ENCODE data around the gene C11orf97. TPM values are rescaled to one million over a fixed set of nuclear protein-coding genes. Genes with fewer than 3 reads are reported as not detected.
A peak's percentile ranks its signal among the peaks of the same experiment; 100 is the strongest.
"Not testable (repeated sequence)": the region's sequence is repeated elsewhere in the genome, so short reads cannot be mapped to it uniquely, and the experiment has no call there.

The C11orf97 gene
- total and polyA plus RNA-seq, 10 donors = 0.11 TPM; not detected in 9

GRCh38 chr11:94549146-94549545, 36.9 kb downstream of the C11orf97 start:
- intact Hi-C loops (cut with DNase I; ENCODE audit: low total_unique reads) = no loop called here
- no peaks in the 10 kb centered on the region for H3K9me3 ChIP-seq
- DNase-seq = no peak
- TF ChIP-seq, protein P1, sequence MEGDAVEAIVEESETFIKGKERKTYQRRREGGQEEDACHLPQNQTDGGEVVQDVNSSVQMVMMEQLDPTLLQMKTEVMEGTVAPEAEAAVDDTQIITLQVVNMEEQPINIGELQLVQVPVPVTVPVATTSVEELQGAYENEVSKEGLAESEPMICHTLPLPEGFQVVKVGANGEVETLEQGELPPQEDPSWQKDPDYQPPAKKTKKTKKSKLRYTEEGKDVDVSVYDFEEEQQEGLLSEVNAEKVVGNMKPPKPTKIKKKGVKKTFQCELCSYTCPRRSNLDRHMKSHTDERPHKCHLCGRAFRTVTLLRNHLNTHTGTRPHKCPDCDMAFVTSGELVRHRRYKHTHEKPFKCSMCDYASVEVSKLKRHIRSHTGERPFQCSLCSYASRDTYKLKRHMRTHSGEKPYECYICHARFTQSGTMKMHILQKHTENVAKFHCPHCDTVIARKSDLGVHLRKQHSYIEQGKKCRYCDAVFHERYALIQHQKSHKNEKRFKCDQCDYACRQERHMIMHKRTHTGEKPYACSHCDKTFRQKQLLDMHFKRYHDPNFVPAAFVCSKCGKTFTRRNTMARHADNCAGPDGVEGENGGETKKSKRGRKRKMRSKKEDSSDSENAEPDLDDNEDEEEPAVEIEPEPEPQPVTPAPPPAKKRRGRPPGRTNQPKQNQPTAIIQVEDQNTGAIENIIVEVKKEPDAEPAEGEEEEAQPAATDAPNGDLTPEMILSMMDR (IDR thresholded peaks at IDR 0.05 in 8 of 11, conservative IDR thresholded peaks at IDR 0.05 in 3 of 11) = no peak
- TF ChIP-seq POLR2A (IDR thresholded peaks at IDR 0.05) = no peak
- TF ChIP-seq POLR2AphosphoS5 (IDR thresholded peaks at IDR 0.05) = no peak
- 37 to 61% (median 40%) methylated on average over 5 of the region's 5 CpGs for WGBS, 5 donors
- no peaks in the 10 kb centered on the region for H3K27me3 ChIP-seq (replicated peaks in 1 of 7)
- H3K4me1 ChIP-seq = peaks cover 14 to 78% (median 55%) of the 10 kb centered on the region in 6 donors
- H3K36me3 ChIP-seq = no peaks in the 10 kb centered on the region
- no peak overlapping the region for H3K4me3 ChIP-seq
- peak overlapping the region in 2 of 8 donors; percentile 29 to 39 for H3K27ac ChIP-seq

GRCh38 chr11:94550513-94550912, 38.3 kb downstream of the C11orf97 start:
- Histone ChIP-seq H3K27ac (peak overlapping the region in 3 of 8 donors; percentile 8 to 47 (median 39)), H3K27me3 (replicated peaks in 1 of 7) (no peaks in the 10 kb centered on the region), H3K4me1 (peaks cover 14 to 76% (median 45%) of the 10 kb centered on the region in 6 donors), H3K36me3 (no peaks in the 10 kb centered on the region), H3K4me3 (no peak overlapping the region), H3K9me3 (no peaks in the 10 kb centered on the region)
- no peak for TF ChIP-seq POLR2AphosphoS5 (IDR thresholded peaks at IDR 0.05)
- TF ChIP-seq, protein P1 (IDR thresholded peaks at IDR 0.05 in 8 of 11, conservative IDR thresholded peaks at IDR 0.05 in 3 of 11) = no peak
- no peak for TF ChIP-seq POLR2A (IDR thresholded peaks at IDR 0.05)
- DNase-seq = no peak
- WGBS, 5 donors = 29 to 48% (median 42%) methylated on average over 4 of the region's 4 CpGs
- intact Hi-C loops (cut with DNase I; ENCODE audit: low total_unique reads) = no loop called here

- H3K9me3 ChIP-seq = no peaks in the 10 kb centered on the region
- 31 to 92% (median 88%) methylated on average over 1 of the region's 1 CpG for WGBS, 5 donors
- no peak overlapping the region for H3K27ac ChIP-seq
- no peak overlapping the region for H3K4me3 ChIP-seq
- H3K36me3 ChIP-seq = no peaks in the 10 kb centered on the region
- intact Hi-C loops (cut with DNase I; ENCODE audit: low total_unique reads) = no loop called here
- H3K27me3 ChIP-seq (replicated peaks in 1 of 7) = no peaks in the 10 kb centered on the region
- TF ChIP-seq POLR2AphosphoS5 (IDR thresholded peaks at IDR 0.05) (no peak), POLR2A (IDR thresholded peaks at IDR 0.05) (no peak)
- TF ChIP-seq, protein P1 (IDR thresholded peaks at IDR 0.05 in 8 of 11, conservative IDR thresholded peaks at IDR 0.05 in 3 of 11) = no peak
- DNase-seq = no peak
- peaks cover under 1 to 64% (median 17%) of the 10 kb centered on the region in 6 donors for H3K4me1 ChIP-seq
These were observed 41.7 kb downstream of the C11orf97 start for GRCh38 chr11:94553938-94554337.

GRCh38 chr11:94555752-94556329, 43.6 kb downstream of the C11orf97 start:
- H3K4me3 ChIP-seq; H3K9me3 ChIP-seq; H3K36me3 ChIP-seq; H3K27ac ChIP-seq; H3K27me3 ChIP-seq (replicated peaks in 1 of 7); intact Hi-C loops (cut with DNase I; ENCODE audit: low total_unique reads); DNase-seq: not testable (repeated sequence)
- WGBS, 5 donors = 85 to 94% (median 87%) methylated on average over 8 of the region's 8 CpGs
- H3K4me1 ChIP-seq = peaks cover 0 to 59% (median 5%) of the 10 kb centered on the region in 6 donors

Data from spleen (tissue), 11 donors.